Measurements from ENCODE around the gene VAV3.

GRCh38 chr1:107954126-107954525, 10.9 kb downstream of the VAV3 start:
- no peak for TF ChIP-seq CTCF (conservative IDR thresholded peaks at IDR 0.05; ENCODE audit: low read length)
- TF ChIP-seq EZH2phosphoT487 (IDR thresholded peaks at IDR 0.05; ENCODE audit: borderline replicate concordance, low read depth, low read length) = no peak

Measured in OCI-LY7 (cell line).